ENCODE measurements around the gene RHBDD2.

DNA sequence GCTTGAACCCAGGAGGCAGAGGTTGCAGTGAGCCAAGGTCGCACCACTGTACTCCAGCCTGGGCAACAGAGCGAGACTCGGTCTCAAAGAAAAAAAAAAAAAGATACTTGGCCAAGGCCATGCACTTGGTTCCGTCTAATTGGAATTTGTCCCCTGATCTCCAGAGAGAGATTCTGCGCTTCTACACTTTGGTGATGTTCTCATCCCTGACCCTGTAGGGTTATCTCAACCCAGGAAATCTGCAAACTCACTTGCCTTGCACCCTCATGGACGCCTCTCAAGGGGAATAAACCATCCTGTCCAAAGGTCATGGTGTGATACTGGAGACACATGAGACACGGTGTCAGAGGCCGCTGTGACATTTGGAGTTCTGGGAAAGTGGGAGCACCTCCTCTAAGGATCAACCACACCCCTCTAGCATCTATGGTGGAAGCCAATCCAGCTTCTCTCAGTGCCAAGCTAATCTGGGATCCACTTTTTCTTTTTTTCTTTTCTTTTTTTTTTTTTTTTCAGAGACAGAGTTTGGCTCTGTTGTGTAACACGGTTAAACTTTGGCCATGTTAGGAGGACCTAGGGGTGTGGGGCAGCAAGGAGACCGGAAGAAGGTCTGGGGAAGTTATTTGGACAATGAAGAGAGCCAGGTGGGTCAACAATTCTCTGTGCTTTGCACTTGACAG lies 28.3 kb downstream of the RHBDD2 start:
- no peak for TF ChIP-seq POLR2A (IDR thresholded peaks at IDR 0.05)
- TF ChIP-seq, protein P1, sequence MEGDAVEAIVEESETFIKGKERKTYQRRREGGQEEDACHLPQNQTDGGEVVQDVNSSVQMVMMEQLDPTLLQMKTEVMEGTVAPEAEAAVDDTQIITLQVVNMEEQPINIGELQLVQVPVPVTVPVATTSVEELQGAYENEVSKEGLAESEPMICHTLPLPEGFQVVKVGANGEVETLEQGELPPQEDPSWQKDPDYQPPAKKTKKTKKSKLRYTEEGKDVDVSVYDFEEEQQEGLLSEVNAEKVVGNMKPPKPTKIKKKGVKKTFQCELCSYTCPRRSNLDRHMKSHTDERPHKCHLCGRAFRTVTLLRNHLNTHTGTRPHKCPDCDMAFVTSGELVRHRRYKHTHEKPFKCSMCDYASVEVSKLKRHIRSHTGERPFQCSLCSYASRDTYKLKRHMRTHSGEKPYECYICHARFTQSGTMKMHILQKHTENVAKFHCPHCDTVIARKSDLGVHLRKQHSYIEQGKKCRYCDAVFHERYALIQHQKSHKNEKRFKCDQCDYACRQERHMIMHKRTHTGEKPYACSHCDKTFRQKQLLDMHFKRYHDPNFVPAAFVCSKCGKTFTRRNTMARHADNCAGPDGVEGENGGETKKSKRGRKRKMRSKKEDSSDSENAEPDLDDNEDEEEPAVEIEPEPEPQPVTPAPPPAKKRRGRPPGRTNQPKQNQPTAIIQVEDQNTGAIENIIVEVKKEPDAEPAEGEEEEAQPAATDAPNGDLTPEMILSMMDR (IDR thresholded peaks at IDR 0.05): no peak
